ENCODE data around the gene C7orf25.

The C7orf25 gene

DNA sequence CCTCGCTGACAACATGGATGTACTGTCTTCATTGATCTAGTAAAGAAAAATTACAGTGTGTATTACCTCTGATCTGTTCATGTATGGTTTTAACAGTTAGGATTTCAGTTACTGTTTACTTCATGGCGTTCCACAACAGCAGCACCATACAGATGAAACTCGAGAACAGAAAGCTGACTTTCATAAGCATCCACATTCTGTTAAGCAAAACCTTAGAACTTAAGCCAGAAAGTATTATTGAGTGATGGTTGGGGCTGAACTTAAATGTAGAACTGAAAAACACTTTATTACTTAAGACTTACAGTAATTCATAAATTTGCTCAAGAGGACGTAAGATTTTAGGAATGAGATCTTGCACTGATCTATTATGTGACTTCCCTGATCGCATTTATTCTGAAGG is 24.0 kb upstream of the C7orf25 start:
- no peak for DNase-seq (ENCODE audit: low spot score)
- TF ChIP-seq, protein P1, sequence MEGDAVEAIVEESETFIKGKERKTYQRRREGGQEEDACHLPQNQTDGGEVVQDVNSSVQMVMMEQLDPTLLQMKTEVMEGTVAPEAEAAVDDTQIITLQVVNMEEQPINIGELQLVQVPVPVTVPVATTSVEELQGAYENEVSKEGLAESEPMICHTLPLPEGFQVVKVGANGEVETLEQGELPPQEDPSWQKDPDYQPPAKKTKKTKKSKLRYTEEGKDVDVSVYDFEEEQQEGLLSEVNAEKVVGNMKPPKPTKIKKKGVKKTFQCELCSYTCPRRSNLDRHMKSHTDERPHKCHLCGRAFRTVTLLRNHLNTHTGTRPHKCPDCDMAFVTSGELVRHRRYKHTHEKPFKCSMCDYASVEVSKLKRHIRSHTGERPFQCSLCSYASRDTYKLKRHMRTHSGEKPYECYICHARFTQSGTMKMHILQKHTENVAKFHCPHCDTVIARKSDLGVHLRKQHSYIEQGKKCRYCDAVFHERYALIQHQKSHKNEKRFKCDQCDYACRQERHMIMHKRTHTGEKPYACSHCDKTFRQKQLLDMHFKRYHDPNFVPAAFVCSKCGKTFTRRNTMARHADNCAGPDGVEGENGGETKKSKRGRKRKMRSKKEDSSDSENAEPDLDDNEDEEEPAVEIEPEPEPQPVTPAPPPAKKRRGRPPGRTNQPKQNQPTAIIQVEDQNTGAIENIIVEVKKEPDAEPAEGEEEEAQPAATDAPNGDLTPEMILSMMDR (IDR thresholded peaks at IDR 0.05), result no peak
- Histone ChIP-seq H3K4me3 (no peak overlapping the region), H3K27ac (no peak overlapping the region)

DNA sequence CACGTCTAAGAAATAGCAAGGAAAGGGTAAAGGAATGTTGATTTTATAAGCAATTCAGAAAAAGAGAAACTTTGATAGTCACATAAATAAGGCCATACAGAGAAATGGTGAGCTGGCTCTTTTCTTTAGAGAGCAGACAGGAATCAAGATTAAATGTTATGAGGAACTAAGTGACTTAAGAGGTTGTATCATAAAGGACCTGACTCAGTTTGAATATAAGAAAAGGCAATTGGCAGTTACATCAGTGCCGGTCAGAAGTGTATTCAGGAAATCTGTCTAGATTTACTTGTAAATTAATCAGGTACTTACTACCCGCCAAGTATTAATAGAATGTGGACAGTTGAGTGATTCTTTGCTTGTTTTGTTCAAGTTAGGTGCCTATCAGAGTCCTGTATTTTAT is 22.4 kb upstream of the C7orf25 start:
- no peak overlapping the region for H3K4me3 ChIP-seq
- TF ChIP-seq, protein P1 (IDR thresholded peaks at IDR 0.05), result no peak
- DNase-seq (ENCODE audit: low spot score), result no peak
- no peak overlapping the region for H3K27ac ChIP-seq

DNA sequence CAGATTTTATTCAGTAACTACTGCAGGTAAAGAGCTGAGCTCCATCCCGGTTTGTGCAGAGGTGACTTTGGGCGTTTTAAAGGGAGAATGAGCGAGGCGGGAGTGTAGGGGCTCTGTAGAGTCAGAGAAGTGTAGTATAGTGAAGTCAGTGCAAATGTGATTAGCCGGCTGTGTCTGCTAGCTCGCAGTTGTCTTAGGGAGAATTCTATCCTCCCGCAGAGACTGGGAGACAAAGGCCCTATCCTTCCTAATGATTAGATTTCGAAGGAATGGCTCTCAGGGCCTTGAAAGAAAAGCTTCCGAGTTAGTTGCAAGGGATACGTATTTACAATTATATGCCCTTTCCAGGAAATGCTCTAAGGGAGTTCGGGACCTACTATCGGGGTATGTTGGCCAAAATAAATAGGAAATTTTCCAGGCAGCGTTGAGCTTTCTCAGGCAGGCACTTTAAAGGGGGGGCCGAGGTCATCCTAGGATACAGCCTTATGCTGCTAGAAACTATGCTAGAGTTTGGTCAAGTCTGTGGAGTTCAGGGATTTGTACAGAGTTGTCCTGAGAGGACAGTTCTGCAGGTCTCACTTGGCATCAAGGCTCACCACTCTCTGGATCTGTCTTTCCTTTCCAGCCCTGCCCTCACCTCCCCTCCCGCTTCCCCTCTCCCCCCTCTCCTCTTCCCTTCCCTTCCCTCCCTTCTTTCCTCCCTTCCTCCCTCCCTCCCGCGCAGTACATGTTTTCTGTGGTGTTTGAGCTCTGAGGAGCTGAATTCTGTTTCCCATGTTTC is 21.1 kb upstream of the C7orf25 start:
- TF ChIP-seq, protein P1 (IDR thresholded peaks at IDR 0.05), result no peak
- H3K27ac ChIP-seq, result peak overlapping the region; percentile 83 to 89
- DNase-seq (ENCODE audit: low spot score), result no peak
- peak overlapping the region; percentile 94 for H3K4me3 ChIP-seq

DNA sequence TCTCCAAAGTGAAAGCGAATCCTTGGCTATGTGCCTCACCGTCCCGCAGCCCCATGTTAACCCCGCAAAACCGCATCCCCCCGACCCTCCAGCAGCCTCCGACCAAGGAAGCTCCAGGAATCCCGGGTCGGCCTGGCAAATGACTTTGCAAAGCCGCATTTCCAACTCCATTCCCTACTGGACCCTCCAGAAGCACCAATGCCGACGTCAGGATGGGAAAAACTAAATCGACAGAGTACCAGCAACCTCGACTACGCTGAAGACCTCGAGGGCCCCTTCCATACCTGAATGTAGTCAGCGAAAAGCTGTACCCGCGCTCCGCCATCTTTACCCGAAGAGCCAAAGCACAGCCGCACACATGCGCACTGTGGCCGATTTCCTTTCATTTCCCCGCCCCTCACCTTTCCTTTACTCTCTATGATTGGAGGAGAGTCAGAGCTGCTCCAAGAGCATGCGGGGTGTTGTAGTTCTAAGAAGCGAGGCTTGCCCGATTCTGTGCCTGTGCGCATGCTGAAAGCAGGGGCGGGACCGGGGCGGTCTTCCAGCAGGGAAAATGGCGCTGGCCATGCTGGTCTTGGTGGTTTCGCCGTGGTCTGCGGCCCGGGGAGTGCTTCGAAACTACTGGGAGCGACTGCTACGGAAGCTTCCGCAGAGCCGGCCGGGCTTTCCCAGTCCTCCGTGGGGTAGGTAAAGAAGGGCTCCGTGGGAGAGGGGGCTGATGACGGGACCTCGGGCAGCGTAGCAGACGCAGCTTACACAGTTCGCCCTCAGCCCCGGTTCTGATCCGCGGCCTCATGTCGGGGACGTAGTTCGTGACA is 20.2 kb upstream of the C7orf25 start, which contains the start of the genes MRPL32 and PSMA2:
MRPL32 (plus strand) TSS at position 543 of the 818 bp plus-strand sequence; CDS start at position 554, 11 bp downstream.
PSMA2 (minus strand) TSS at position 341 of the 818 bp plus-strand sequence; CDS start at position 325, 16 bp downstream.
- peak; percentile 96 for DNase-seq (ENCODE audit: low spot score)
- Histone ChIP-seq H3K4me3 (peak within 1 kb of the TSS; percentile 94), H3K27ac (peak within 1 kb of the TSS; percentile 83 to 89)
- TF ChIP-seq, protein P1 (IDR thresholded peaks at IDR 0.05), result no peak

DNA sequence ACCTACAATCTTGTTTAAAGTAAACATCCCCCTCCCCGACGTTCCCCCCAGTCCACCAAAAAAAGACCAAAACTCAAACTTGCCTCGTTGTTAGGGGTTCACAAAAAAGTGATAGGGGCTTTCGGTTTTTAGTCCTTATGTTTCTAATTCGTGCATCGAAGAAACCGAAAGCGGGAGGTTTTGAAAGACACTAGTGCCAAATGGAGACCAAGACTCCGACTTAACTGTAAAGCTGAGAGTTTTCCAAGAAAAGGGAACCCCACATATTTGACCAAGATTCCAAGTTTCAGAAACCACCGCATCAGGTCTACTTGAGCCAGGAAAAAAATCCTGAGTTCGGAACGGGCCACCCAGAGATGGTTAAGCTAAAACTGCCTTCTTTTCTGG is 19.6 kb upstream of the C7orf25 start:
- no peak for DNase-seq (ENCODE audit: low spot score)
- H3K4me3 ChIP-seq, result peak overlapping the region; percentile 94
- peak overlapping the region; percentile 83 to 88 for H3K27ac ChIP-seq
- TF ChIP-seq, protein P1 (IDR thresholded peaks at IDR 0.05), result no peak

DNA sequence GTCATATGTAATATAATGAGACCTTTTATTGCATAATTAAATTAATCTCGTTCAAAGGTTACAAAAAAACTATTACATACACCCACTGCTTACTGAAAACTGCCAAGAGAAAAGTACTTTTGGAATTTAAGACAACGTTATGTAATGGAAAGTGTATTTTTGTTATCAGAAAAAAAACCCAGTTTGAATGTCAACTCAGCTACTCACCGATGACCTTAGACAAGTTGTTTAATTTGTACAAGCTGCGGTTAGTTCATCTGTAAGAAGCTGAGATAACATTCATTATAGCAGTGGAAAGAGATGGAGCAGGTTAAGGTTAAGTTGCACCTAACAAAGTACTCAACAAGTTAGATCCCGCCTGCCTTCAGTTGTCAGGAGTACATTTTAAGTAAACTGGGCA is 19.0 kb upstream of the C7orf25 start:
- Histone ChIP-seq H3K4me3 (peak overlapping the region; percentile 94), H3K27ac (no peak overlapping the region)
- DNase-seq (ENCODE audit: low spot score), result no peak
- TF ChIP-seq, protein P1 (IDR thresholded peaks at IDR 0.05), result no peak
